GM21576 (cell line): ENCODE results near the gene TADA2B.

Experiments
- ATAC-seq: cut with Tn5 transposase; IDR thresholded peaks from one replicate; pipeline ENCODE4 v1.9.1; 2021; ENCODE audit warnings: mild to moderate bottlenecking, moderate library complexity; ENCODE audit not compliant: unreplicated experiment

The TADA2B gene

DNA sequence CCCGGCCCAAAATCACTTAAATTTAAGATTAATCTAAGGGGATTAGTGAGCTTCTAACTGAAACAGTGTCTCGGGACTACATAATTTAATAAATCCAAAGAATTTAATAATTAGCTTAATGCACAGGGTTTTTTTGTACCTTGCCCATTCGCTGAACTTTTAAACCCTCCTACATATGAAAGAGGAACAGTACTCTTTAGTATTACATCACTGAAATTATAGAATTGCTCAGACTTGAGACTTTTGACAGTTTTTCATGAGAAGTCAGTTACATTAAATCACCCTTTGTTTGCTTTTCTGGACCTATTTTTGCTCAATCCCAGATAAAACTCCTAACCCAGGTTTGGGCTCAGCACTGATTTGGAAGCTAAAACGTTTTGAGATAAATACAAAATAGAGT is 2.4 kb upstream of the TADA2B start:
- no peak for ATAC-seq

- no peak for ATAC-seq
Measured at GRCh38 chr4:7041246-7041645, 1.9 kb upstream of the TADA2B start.

DNA sequence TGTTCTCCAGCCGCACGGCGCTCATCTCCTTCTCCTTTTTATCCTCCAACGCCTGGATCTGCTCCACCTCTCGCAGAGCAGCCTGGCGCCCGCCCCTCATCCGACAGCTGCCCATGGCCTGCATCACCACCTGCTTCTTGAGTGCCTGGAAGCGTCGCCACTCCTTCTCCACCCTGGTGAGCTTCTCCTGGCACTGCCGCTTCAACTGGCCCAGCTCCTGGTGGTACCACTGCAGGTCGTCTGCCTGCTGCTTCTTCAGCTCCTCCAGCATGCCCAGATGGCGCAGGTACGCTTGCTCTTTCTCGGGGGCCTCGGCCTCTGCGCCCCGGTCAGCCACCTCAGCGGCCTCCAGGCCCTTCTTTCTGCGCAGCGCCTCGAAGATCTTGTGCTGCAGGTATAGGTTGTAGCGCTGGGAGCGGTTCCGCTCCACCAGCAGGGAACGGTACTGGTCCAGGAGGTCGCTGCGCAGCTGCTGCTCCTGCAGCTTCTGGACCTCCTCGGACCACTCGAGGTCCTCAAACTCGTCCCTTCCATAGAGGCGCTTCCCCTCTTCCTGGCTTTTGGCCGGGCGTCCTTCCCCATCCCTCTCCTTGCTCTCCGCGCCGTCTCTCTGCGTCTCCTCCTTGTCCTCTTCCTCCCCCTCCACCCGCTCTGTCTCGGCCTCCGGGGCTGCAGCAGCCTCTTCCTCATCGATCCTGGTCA is 1.2 kb upstream of the TADA2B start:
- no peak for ATAC-seq

- peak; percentile 68 for ATAC-seq
Measured at GRCh38 chr4:7042503-7043283, 479 bp upstream of the TADA2B start.

- ATAC-seq = no peak
Measured at GRCh38 chr4:7044137-7044930, 1.2 kb downstream of the TADA2B start.

GRCh38 chr4:7045553-7045952 is 2.4 kb downstream of the TADA2B start:
- no peak for ATAC-seq

- ATAC-seq = peak; percentile 33
Measured at GRCh38 chr4:7045961-7046921, 3.1 kb downstream of the TADA2B start.

DNA sequence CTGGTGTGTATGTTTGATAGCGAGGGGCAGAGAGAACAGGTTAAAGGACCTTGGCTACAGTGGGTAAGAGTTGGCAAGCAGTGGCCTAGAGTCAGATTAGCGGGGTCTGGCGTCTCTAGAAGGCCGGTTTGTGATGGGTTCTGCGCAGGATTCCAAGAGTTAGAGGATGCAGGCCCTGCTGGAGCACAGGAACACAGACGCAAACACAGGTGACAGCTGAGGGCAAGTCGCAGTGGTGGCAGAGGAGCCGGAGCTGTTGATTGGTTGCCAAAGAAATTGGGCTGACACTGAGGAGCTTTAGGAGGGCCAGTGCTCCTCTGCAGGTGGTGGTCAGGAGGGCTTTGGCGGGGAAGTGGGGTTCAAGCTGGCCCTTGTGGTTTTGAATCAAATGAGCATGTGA is 3.8 kb downstream of the TADA2B start:
- ATAC-seq = no peak

DNA sequence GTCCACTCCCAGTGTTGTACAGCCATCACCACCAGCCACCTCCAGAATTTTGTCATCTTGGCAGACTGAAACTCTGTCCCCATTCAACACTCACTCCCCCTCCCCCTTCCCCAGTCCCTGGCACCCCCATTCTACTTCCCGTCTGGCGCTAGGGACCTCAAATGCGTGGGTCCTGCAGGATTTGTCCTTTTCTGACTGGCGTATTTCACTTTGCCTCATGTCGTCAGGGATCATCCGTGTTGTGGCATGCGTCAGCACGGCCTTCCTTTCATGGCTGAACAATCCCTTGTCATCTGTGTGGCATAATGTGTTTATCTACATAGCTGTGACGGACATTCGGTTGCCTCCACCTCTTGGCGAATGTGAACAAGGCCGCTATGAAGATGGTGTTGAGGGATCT is 5.5 kb downstream of the TADA2B start:
- no peak for ATAC-seq

- no peak for ATAC-seq
Measured at GRCh38 chr4:7049295-7049694, 6.1 kb downstream of the TADA2B start.

GRCh38 chr4:7049739-7050138 is 6.6 kb downstream of the TADA2B start:
- no peak for ATAC-seq

DNA sequence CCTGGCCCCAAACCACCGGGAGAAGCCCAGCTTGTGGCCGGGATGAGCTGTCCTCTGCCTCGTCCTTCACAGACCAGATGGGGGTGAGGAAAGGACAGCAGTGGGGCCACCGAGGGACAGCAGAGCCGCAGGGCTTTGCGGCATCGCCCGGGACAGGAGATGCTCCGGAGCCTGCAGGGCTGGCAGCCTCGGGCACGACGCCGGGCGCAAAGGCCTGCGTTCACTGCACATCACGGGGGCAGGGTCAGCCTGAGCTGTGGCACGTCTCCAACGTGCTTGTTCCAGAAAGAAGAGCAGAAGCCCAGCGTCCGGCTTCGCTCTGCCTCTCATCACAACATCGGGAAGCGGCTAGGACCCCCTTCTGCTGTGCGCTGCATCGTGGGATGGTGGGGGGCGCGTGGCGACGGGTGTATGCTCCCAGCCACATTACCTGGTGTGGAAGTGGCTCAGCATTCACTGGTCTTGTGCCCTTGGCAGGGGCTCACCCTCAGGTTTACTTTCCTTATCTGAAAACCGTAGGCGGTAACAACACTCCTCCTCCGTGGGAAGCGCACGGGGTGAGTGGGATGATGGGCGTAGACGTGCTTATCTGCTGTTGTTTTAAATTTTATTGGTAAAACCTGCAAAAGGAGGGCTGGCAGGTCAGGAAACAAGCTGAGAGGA is 7.4 kb downstream of the TADA2B start:
- ATAC-seq = no peak

DNA sequence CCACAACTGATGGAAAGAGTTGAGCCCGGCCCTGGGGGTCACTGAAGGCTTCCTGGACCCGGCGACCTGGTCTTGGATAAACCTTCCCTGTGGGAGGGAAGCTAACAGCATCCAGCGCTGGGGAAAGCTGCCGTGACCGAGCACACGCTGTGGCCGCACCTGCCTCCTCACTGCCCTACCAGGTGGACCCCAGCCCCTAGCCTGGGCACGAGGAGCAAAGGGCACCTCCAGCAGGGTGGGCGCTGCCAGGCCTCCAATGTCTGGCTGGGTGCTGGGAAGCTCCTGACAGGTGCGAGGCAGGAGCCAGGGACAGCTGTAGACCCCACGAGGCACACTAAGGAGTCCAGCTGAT is 7.9 kb downstream of the TADA2B start:
- no peak for ATAC-seq

- no peak for ATAC-seq
Measured at GRCh38 chr4:7051905-7052304, 8.7 kb downstream of the TADA2B start.

DNA sequence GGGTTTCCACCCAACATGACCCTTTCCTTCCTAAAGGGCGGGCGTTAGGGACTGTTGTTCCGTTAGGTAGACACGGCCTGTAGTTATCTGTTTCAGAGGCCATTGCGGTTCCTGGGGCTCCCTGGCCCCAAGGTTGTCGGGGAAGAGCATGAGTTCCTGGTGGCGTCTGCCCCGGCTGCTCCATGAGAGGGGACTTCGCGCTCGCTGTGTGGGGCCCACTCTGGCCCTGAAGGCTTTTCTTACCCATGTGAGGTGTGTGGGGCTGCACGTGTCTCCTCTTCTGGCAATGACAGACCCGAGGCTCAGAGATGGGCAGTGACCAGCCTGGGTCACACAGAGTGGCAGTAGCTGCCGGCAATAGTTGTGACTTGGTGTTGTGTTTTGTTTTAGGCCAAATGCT is 9.1 kb downstream of the TADA2B start:
- ATAC-seq = no peak

- ATAC-seq = no peak
Measured at GRCh38 chr4:7052923-7053715, 9.9 kb downstream of the TADA2B start.

DNA sequence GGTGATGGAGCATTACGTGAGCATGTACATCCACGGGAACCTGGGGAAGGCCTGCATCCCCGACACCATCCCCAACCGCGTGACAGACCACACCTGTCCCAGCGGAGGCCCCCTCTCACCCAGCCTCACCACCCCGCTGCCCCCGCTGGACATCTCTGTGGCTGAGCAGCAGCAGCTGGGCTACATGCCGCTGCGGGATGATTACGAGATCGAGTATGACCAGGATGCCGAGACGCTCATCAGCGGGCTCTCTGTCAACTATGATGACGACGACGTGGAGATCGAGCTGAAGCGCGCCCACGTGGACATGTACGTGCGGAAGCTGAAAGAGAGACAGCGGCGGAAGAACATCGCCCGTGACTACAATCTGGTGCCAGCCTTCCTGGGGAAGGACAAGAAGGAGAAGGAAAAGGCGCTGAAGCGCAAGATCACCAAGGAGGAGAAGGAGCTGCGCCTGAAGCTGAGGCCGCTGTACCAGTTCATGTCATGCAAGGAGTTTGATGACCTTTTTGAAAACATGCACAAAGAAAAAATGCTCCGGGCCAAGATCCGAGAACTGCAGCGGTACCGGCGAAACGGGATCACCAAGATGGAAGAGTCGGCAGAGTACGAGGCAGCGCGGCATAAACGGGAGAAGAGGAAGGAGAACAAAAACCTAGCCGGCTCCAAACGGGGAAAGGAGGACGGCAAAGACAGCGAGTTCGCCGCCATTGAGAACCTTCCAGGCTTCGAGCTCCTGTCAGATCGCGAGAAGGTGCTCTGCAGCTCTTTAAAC is 11.1 kb downstream of the TADA2B start:
- no peak for ATAC-seq

DNA sequence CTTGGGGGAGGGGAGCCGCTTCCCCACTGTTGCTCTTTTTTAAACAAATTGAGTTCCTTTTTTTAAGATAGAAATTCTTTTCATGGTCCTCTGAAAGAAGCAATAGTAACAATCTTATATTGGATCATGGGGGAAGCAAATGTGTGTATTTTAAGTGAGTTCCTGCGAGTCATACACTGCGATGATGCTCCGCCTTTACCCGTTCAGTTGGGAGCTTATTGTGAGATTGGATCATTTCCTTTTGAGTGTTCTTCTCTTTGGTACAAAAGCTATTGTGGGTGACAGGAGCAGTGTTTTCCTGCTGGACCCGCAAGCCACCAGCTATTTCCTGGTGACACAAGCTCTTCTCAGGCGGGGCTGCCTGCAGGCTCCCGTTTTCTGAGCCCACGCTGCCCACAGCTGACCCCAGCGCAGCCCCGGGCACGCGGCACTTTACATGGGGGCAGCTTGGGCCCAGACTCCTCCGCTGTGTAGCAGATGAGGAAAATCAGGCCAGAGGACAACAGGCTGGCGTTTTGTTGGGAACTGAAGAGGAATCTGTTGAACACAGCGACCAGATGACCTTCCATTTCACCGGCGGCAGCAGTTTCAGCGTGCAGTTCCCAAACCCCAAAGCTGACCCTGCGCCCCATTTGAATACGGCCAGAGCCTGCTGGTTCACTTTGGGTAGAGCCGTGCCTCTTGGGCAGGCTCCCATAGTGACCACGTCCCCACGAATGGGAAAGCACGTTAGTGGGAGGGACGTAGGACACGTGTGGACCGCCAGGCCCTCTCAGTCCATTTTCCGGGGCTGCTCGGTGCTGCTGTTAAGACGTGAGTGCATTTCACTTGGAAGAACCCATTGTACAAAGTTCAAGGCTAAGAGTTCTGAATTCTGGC is 12.2 kb downstream of the TADA2B start:
- no peak for ATAC-seq
